Lung (tissue), 12 donors: ENCODE data around the gene CLRN1. TPM values are rescaled to one million over a fixed set of nuclear protein-coding genes. Genes with fewer than 3 reads are reported as not detected.

Experiments used
- ATAC-seq: fragments of 200-7000 bp; cut with Tn5 transposase; one replicate; pipeline ENCODE4 v1.9.1; 2020; ENCODE audit warnings: moderate number of reproducible peaks; ENCODE audit not compliant: insufficient read depth, low FRiP score
- DNase-seq, 3 donors: peaks; one replicate each; pipeline ENCODE4 v3.0.0-alpha.2; 2013 to 2017
- H3K27ac ChIP-seq, 2 donors: one replicate each; pipeline ENCODE4 v1.5.1; 2013; ENCODE audit warnings: mild to moderate bottlenecking in 2 of 2, moderate library complexity in 2 of 2, control low read depth in 1 of 2, inconsistent platforms in 1 of 2, low read depth in 1 of 2, low read length in 1 of 2
- H3K27me3 ChIP-seq, 3 donors: one replicate each; pipeline ENCODE4 v1.5.1; 2013; ENCODE audit warnings: low read length in 2 of 3; ENCODE audit not compliant: control insufficient read depth in 3 of 3, insufficient read depth in 3 of 3
- H3K36me3 ChIP-seq, 4 donors: one replicate each; pipeline ENCODE4 v1.5.1; 2013; ENCODE audit warnings: low read length in 4 of 4, mild to moderate bottlenecking in 1 of 4, moderate library complexity in 1 of 4; ENCODE audit not compliant: control insufficient read depth in 4 of 4, insufficient read depth in 4 of 4
- H3K4me1 ChIP-seq, 5 donors: one replicate each; pipeline ENCODE4 v1.5.1; 2013; ENCODE audit warnings: low read length in 5 of 5, mild to moderate bottlenecking in 2 of 5, moderate library complexity in 1 of 5; ENCODE audit not compliant: control insufficient read depth in 5 of 5, insufficient read depth in 5 of 5
- H3K4me3 ChIP-seq: one replicate; pipeline ENCODE4 v1.5.1; 2013; ENCODE audit warnings: mild to moderate bottlenecking, control low read depth, moderate library complexity
- H3K9ac ChIP-seq, 2 donors: one replicate each; pipeline ENCODE4 v1.5.1; 2013; ENCODE audit warnings: low read length in 2 of 2, control low read depth in 1 of 2; ENCODE audit not compliant: insufficient read depth in 1 of 2
- H3K9me3 ChIP-seq, 4 donors: one replicate each; pipeline ENCODE4 v1.5.1; 2013; ENCODE audit warnings: low read length in 3 of 4, mild to moderate bottlenecking in 1 of 4, moderate library complexity in 1 of 4; ENCODE audit not compliant: control insufficient read depth in 4 of 4, insufficient read depth in 3 of 4
- WGBS, 2 donors: extraction: QIAGEN DNeasy Blood & Tissue Kit; methylation state at CpG; one replicate each; pipeline ENCODE4 v1.1.7; 2013; 5-methylcytosine and 5-hydroxymethylcytosine counted together
- polyA plus RNA-seq, 2 donors: library from polyadenylated mRNA; stranded (reverse); fragments of 200-250 nt; gene quantifications; one replicate each; pipeline ENCODE4 v1.2.1, GENCODE V29; 2013
- total RNA-seq, 2 donors: library from RNA; depleted of rRNA in 1 of 2; stranded (reverse); fragments of >200 nt in 1 of 2; gene quantifications; one replicate each; pipeline ENCODE4 v1.2.1, GENCODE V29; 2014 to 2021
- TF ChIP-seq, protein P1 (sequence below): IDR thresholded peaks from 2 replicates; pipeline ENCODE4 v1.5.1; 2012; ENCODE audit warnings: mild to moderate bottlenecking; ENCODE audit errors: control extremely low read depth, extremely low read depth
- donor health status: control.
- donor health status: control.
- donor health status: Bipolar disorder and iron deficiency.
- donor health status: healthy.
- donor health status: DM: yes; HTN: yes; CAD: no.

CLRN1 gene
- total and polyA plus RNA-seq, 4 donors, result not detected

DNA sequence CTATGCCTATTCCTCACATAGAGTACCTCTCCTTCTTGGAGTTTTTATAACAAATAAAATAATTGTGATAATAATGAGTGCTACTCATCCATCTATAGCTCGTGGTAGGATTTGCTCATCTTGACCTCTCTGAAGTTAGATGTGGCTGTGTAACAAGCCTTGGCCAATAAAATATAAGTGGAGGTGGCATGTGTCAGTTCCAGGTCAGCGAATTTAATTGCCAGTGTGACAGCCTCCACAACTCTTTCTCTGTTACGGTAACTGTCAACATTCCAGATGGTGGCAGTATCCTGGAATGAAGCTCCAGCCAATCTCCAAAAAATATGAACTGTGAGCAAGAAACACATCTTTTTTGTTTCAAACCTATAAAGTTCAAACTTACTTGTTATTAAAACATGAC lies 13.8 kb downstream of the CLRN1 start:
- no peak for ATAC-seq
- 83 to 89% methylated on average over 3 of the region's 3 CpGs for WGBS, 2 donors
- TF ChIP-seq, protein P1, sequence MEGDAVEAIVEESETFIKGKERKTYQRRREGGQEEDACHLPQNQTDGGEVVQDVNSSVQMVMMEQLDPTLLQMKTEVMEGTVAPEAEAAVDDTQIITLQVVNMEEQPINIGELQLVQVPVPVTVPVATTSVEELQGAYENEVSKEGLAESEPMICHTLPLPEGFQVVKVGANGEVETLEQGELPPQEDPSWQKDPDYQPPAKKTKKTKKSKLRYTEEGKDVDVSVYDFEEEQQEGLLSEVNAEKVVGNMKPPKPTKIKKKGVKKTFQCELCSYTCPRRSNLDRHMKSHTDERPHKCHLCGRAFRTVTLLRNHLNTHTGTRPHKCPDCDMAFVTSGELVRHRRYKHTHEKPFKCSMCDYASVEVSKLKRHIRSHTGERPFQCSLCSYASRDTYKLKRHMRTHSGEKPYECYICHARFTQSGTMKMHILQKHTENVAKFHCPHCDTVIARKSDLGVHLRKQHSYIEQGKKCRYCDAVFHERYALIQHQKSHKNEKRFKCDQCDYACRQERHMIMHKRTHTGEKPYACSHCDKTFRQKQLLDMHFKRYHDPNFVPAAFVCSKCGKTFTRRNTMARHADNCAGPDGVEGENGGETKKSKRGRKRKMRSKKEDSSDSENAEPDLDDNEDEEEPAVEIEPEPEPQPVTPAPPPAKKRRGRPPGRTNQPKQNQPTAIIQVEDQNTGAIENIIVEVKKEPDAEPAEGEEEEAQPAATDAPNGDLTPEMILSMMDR, result no peak
- H3K4me3 ChIP-seq, result no peak overlapping the region
- no peak overlapping the region for H3K9ac ChIP-seq
- DNase-seq, result no peak
- peaks cover 0 to 3% (median 0%) of the 10 kb centered on the region in 3 donors for H3K27me3 ChIP-seq
- no peaks in the 10 kb centered on the region for H3K9me3 ChIP-seq
- H3K27ac ChIP-seq, result no peak overlapping the region
- no peaks in the 10 kb centered on the region for H3K4me1 ChIP-seq
- H3K36me3 ChIP-seq, result no peaks in the 10 kb centered on the region

DNA sequence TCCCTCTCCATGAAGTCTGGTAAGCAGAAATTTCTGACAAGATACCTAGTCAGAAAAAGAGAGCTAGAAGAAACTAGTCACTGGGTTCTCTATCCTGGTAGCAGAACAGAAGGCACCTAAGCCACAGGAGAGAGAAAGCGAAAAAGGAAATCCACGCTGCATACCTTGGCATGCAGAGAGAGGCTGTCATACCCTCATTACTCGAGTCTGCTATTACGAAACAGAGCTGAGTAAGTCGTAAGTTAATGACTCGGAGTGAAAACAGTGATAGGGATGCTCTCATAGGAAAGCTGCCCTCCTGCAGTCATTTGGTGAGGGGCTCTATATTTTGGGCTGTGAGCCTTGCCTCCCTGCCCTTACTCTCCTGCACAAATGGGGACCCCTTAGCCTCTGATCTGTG lies 16.2 kb downstream of the CLRN1 start:
- peaks cover 0 to 1% (median 0%) of the 10 kb centered on the region in 5 donors for H3K4me1 ChIP-seq
- TF ChIP-seq, protein P1, result no peak
- H3K27ac ChIP-seq, result no peak overlapping the region
- H3K4me3 ChIP-seq, result no peak overlapping the region
- peaks cover 0 to 4% (median 0%) of the 10 kb centered on the region in 4 donors for H3K9me3 ChIP-seq
- peaks cover 0 to 3% (median 0%) of the 10 kb centered on the region in 3 donors for H3K27me3 ChIP-seq
- WGBS, 2 donors, result 42 to 55% methylated on average over 6 of the region's 6 CpGs
- no peak overlapping the region for H3K9ac ChIP-seq
- DNase-seq, result no peak
- ATAC-seq, result no peak
- no peaks in the 10 kb centered on the region for H3K36me3 ChIP-seq

DNA sequence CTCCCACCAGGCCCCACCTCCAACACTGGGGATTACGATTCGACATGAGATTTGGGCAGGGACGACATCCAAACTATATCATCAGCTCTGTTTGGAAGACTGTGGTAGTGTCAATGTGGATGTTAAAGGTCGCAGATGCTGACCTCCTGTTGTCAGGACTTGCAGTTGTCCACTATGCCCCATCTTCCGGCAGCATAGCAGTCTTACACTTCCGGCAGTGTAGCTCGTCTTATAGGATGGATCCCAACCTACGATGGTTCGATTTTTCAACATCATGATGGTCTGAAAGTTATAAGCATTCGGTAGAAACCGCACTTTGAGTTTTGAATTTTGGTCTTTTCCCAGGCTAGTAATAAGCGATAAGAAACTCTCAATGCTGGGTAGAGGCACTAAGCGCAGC lies 20.6 kb downstream of the CLRN1 start:
- Histone ChIP-seq H3K4me3 (no peak overlapping the region), H3K27me3 (no peaks in the 10 kb centered on the region), H3K9ac (no peak overlapping the region), H3K27ac (no peak overlapping the region), H3K4me1 (peaks cover 0 to 1% (median 0%) of the 10 kb centered on the region in 5 donors), H3K36me3 (no peaks in the 10 kb centered on the region), H3K9me3 (peaks cover 0 to 4% (median 0%) of the 10 kb centered on the region in 4 donors)
- TF ChIP-seq, protein P1, result no peak
- WGBS, 2 donors, result 94 to 95% methylated on average over 13 of the region's 13 CpGs
- ATAC-seq, result no peak
- DNase-seq, result no peak
